LNCaP clone FGC (cell line): ENCODE data around the gene CCDC170.
"Not testable (repeated sequence)": the region's sequence is repeated elsewhere in the genome, so short reads cannot be mapped to it uniquely, and the experiment has no call there.

Source experiments
- DNase-seq: peaks from one replicate; pipeline ENCODE4 v3.0.0-alpha.2; 2011; ENCODE audit warnings: low read depth
- H3K4me3 ChIP-seq: 2 replicates; pipeline ENCODE4 v1.5.1; 2011; ENCODE audit warnings: mild to moderate bottlenecking, low read depth, low read length, control low read depth
- TF ChIP-seq, protein P1 (sequence below): IDR thresholded peaks from 2 replicates; pipeline ENCODE4 v1.5.1; 2012; ENCODE audit warnings: mild to moderate bottlenecking; ENCODE audit not compliant: control insufficient read depth, insufficient read depth; ENCODE audit errors: extremely low read depth

Gene CCDC170, protein sequence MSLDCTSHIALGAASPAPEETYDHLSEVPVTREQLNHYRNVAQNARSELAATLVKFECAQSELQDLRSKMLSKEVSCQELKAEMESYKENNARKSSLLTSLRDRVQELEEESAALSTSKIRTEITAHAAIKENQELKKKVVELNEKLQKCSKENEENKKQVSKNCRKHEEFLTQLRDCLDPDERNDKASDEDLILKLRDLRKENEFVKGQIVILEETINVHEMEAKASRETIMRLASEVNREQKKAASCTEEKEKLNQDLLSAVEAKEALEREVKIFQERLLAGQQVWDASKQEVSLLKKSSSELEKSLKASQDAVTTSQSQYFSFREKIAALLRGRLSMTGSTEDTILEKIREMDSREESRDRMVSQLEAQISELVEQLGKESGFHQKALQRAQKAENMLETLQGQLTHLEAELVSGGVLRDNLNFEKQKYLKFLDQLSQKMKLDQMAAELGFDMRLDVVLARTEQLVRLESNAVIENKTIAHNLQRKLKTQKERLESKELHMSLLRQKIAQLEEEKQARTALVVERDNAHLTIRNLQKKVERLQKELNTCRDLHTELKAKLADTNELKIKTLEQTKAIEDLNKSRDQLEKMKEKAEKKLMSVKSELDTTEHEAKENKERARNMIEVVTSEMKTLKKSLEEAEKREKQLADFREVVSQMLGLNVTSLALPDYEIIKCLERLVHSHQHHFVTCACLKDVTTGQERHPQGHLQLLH

DNA sequence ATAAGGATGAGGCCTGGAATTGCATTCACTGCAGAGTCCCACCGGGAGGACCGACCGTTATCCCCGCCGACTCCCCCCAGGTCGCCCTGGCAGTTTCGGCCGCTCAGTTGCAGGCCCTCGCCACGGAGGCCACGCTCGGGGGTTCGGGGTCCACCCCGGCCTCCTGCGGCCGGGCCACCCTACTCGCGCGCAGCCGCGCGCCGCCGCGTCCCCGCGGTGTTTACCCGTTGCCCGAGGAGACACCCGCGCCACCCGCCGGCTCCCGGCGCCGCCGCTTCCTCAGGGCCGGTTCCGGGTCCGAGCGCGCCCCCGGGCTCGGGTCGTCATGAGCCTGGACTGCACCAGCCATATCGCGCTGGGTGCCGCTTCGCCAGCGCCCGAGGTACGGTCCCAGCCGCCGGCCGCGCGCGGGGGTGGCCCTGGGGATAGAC lies at the start of gene CCDC170:
Gene CCDC170, plus strand, starts transcription at position 214 of the 431 bp plus-strand sequence. Its CDS starts 112 bp downstream, at position 326.
- H3K4me3 ChIP-seq, result peak within 1 kb of the TSS; percentile 25
- TF ChIP-seq, protein P1, sequence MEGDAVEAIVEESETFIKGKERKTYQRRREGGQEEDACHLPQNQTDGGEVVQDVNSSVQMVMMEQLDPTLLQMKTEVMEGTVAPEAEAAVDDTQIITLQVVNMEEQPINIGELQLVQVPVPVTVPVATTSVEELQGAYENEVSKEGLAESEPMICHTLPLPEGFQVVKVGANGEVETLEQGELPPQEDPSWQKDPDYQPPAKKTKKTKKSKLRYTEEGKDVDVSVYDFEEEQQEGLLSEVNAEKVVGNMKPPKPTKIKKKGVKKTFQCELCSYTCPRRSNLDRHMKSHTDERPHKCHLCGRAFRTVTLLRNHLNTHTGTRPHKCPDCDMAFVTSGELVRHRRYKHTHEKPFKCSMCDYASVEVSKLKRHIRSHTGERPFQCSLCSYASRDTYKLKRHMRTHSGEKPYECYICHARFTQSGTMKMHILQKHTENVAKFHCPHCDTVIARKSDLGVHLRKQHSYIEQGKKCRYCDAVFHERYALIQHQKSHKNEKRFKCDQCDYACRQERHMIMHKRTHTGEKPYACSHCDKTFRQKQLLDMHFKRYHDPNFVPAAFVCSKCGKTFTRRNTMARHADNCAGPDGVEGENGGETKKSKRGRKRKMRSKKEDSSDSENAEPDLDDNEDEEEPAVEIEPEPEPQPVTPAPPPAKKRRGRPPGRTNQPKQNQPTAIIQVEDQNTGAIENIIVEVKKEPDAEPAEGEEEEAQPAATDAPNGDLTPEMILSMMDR, result no peak
- DNase-seq, result no peak

DNA sequence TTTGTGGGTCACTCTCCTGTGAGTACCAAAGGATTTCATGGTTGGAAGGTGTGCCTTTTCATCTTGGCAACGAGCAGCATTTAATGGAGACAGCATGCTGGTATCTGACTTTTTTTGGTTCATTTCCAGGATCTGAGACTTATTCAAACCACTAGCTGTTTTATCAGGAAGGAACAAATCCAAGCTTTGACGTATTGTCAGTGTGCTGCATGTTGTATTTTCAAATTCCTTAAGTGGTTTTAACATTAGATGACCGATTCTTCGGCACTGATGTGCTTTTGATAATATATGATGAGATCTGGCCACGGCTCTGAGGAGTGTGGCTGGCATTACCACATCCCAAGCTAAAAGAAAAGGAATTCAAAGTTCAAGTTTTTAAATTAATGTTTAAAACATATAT lies 48.3 kb upstream of the CCDC170 start:
- no peak overlapping the region for H3K4me3 ChIP-seq
- TF ChIP-seq, protein P1, result no peak
- peak; percentile 32 for DNase-seq

DNA sequence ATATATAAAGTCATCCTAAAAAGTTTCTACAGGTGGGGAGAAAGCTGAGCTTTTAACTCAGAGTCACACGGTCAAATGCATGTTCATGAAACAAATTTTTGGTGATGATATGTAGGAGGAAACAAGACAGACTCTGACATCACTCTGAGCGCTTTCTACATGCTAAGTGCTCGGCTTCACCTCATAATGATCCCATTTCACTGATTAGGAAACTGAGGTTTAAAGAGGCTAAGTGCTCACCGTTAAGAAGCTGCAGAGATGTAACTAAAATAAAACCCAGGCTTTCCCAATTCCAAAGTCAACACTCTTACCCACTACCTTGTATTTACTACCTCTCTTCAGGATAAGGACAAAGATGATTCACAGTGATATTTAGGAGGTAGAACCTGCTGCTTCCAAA lies 46.6 kb upstream of the CCDC170 start:
- no peak for DNase-seq
- TF ChIP-seq, protein P1, result no peak
- no peak overlapping the region for H3K4me3 ChIP-seq

DNA sequence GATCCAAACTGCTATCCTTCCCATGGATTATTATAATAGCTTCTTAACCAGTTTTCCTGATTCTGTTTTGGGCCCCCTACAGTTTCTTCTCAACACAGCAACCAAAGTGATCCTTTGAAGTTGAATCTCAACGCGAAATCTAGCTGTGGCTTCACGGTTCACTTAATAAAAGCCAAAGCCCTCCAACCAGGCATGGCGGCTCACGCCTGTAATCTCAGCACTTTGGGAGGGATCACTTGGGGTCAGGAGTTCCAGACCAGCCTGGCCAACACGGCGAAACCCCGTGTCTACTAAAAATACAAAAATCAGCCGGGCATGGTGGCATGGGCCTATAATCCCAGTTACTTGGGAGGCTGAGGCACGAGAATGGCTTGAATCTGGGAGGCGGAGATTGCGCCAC lies 45.2 kb upstream of the CCDC170 start:
- DNase-seq, result no peak
- no peak overlapping the region for H3K4me3 ChIP-seq
- TF ChIP-seq, protein P1, result no peak

DNA sequence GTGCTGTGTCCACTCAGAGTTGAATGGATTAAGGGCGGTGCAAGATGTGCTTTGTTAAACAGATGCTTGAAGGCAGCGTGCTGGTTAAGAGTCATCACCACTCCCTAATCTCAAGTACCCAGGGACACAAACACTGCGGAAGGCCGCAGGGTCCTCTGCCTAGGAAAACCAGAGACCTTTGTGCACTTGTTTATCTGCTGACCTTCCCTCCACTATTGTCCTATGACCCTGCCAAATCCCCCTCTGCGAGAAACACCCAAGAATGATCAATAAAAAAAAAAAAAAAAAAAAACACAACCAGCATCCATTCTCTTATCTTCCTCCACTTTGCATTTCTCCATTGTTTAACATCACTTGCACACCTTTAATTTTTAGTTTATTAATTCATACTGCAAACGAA lies 42.9 kb upstream of the CCDC170 start:
- not testable (repeated sequence) for DNase-seq
- peak overlapping the region; percentile 86 for H3K4me3 ChIP-seq

DNA sequence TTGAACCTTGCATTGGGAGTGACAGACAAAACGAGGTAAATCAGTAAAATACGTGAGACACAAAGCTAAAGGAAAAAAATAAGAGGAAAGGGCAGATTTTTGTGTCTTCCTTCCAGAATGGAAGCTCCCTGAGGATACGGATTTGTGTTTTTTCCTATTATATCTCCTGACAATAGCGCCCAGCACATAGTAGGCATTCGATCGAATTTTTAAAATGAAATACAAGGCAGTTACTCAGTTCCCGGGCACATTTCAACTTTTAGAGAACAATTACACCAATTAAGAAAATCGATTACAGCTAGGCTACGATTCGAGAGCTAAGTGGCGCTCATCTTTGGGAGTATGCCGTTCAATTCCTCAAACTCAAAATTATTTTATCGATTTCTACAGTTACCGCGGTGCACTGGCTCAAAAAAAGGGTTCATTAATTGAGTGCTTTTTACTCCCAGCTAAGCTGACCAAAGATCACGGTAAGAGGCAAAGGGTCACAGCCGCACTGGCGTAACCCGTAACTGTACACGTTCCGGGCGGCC lies 42.3 kb upstream of the CCDC170 start:
- no peak for DNase-seq
- peak overlapping the region; percentile 86 for H3K4me3 ChIP-seq
- TF ChIP-seq, protein P1, result no peak
